ENCODE results near the gene GDPD4.

The GDPD4 gene

DNA sequence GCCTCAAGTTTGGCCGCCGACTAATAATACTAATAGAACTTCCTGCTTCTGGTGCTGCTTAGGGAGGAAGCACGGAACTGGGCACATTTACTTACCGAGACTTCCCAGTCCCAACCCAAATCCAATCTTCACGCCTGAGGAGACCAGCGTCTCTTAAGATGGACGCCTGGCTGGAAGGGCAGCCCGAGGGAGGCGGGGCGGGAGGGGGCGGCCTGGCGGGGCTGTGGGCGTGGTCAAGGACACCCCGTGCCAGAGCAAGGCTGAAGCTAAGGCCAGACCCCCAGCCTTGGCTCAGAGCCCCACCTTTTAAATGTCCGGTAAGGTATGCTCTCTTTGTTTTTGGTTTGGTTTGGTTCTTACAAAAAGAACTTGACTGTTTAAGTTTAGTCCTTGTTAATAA lies at the start of gene GDPD4:
Gene GDPD4 (minus strand): TSS at position 177 of the 400 bp plus-strand sequence. CDS start 16,549 bp downstream, outside the sequence.
- TF ChIP-seq, protein P1, sequence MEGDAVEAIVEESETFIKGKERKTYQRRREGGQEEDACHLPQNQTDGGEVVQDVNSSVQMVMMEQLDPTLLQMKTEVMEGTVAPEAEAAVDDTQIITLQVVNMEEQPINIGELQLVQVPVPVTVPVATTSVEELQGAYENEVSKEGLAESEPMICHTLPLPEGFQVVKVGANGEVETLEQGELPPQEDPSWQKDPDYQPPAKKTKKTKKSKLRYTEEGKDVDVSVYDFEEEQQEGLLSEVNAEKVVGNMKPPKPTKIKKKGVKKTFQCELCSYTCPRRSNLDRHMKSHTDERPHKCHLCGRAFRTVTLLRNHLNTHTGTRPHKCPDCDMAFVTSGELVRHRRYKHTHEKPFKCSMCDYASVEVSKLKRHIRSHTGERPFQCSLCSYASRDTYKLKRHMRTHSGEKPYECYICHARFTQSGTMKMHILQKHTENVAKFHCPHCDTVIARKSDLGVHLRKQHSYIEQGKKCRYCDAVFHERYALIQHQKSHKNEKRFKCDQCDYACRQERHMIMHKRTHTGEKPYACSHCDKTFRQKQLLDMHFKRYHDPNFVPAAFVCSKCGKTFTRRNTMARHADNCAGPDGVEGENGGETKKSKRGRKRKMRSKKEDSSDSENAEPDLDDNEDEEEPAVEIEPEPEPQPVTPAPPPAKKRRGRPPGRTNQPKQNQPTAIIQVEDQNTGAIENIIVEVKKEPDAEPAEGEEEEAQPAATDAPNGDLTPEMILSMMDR (IDR thresholded peaks at IDR 0.05; ENCODE audit: low read depth, low read length) = no peak
- no peak within 1 kb of the TSS for H3K4me3 ChIP-seq (ENCODE audit: low read depth, low read length)
- DNase-seq (ENCODE audit: low read depth) = no peak

- no peak for DNase-seq (ENCODE audit: low read depth)
- TF ChIP-seq MAX (IDR thresholded peaks at IDR 0.05; ENCODE audit: low read depth, low read length) = no peak
- TF ChIP-seq, protein P1 (IDR thresholded peaks at IDR 0.05; ENCODE audit: low read depth, low read length) = no peak
- TF ChIP-seq POLR2A (IDR thresholded peaks at IDR 0.05; ENCODE audit: extremely low read depth, insufficient read length) = no peak
- TF ChIP-seq MYC (IDR thresholded peaks at IDR 0.05; ENCODE audit: low read depth, low read length) = no peak
- no peak overlapping the region for H3K4me3 ChIP-seq (ENCODE audit: low read depth, low read length)
Observed at GRCh38 chr11:77347948-77348347, 46.5 kb upstream of the GDPD4 start.

DNA sequence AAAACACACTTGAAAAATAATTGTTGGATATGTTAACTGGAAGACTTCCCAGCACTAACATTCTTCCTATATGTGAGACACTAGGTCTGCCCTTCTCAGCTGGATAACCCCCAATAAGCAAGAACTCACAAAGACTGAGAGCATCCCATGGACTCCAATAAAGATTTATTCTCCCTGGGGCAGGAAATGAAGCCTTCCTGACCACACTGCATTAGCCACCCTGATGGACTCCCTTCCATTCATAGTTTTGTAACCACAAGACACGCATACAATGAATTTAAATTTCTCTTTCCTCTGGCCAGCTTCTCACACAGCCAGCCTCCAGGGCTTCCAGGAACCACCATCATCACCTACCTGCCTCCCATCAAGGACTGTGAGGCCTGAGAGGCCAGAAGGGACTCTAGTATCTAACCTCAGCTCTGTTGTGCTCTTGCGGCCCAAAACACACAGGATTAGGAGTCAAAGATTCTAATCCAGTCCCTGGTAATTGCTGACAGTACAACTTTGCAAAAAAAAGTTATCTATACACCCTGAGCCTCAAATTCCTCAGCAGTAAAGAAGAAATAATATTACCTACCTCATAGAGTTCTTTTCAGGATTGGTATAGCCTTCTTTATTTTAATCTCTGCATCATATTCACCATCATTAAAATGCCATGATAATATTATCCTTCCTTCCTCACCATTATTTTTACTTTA lies 45.6 kb upstream of the GDPD4 start:
- TF ChIP-seq, protein P1 (IDR thresholded peaks at IDR 0.05; ENCODE audit: low read depth, low read length) = no peak
- TF ChIP-seq MYC (IDR thresholded peaks at IDR 0.05; ENCODE audit: low read depth, low read length) = no peak
- TF ChIP-seq POLR2A (IDR thresholded peaks at IDR 0.05; ENCODE audit: extremely low read depth, insufficient read length) = no peak
- no peak for TF ChIP-seq MAX (IDR thresholded peaks at IDR 0.05; ENCODE audit: low read depth, low read length)
- DNase-seq (ENCODE audit: low read depth) = no peak
- no peak overlapping the region for H3K4me3 ChIP-seq (ENCODE audit: low read depth, low read length)

- DNase-seq (ENCODE audit: low read depth) = no peak
- TF ChIP-seq MYC (IDR thresholded peaks at IDR 0.05; ENCODE audit: low read depth, low read length) (no peak), MAX (IDR thresholded peaks at IDR 0.05; ENCODE audit: low read depth, low read length) (no peak), POLR2A (IDR thresholded peaks at IDR 0.05; ENCODE audit: extremely low read depth, insufficient read length) (no peak)
- TF ChIP-seq, protein P1 (IDR thresholded peaks at IDR 0.05; ENCODE audit: low read depth, low read length) = no peak
- no peak overlapping the region for H3K4me3 ChIP-seq (ENCODE audit: low read depth, low read length)
Observed at GRCh38 chr11:77345621-77346020, 44.1 kb upstream of the GDPD4 start.

DNA sequence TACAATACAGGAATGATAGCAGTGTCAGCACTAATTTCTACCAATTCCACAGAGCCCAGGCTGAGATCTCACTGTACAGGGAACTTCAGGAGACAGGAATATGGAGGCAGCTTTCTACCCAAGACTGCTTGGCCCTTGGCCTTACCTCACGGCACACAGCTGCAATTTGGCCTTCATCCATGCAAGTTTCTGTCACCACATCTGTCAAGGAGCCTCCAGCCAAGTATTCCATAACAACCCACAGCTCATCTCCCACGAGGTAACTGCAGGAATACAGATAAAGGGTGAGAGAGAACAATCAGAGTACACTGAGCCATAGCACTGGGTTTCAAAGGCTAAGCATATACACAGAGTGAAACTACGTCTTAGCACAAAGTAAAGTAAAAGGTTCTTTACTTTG lies 39.0 kb upstream of the GDPD4 start:
- TF ChIP-seq POLR2A (IDR thresholded peaks at IDR 0.05; ENCODE audit: extremely low read depth, insufficient read length) (no peak), MAX (IDR thresholded peaks at IDR 0.05; ENCODE audit: low read depth, low read length) (no peak), MYC (IDR thresholded peaks at IDR 0.05; ENCODE audit: low read depth, low read length) (no peak)
- TF ChIP-seq, protein P1 (IDR thresholded peaks at IDR 0.05; ENCODE audit: low read depth, low read length) = no peak
- no peak for DNase-seq (ENCODE audit: low read depth)
- no peak overlapping the region for H3K4me3 ChIP-seq (ENCODE audit: low read depth, low read length)

DNA sequence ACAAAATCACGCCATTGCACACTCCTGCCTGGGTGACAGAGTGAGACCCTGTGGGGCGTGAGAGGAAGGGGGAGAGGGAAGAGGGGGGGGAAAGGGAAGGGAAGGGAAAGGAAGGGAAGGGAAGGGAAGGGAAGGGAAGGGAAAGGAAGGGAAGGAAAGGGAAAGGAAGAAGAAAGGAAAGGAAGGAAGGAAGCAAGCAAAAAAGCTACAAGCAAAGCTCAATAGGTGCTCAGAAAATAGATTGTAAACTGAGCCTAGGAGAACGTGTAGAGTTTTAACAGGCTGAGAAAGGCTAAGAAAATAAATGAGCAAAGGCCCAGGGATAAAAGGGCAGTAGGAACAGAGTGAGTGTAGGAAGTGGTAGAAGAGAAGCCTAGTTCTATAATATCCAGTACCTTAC lies 30.8 kb upstream of the GDPD4 start:
- no peak overlapping the region for H3K4me3 ChIP-seq (ENCODE audit: low read depth, low read length)
- DNase-seq (ENCODE audit: low read depth) = no peak
- TF ChIP-seq MYC (IDR thresholded peaks at IDR 0.05; ENCODE audit: low read depth, low read length) = no peak
- TF ChIP-seq, protein P1 (IDR thresholded peaks at IDR 0.05; ENCODE audit: low read depth, low read length) = no peak
- no peak for TF ChIP-seq MAX (IDR thresholded peaks at IDR 0.05; ENCODE audit: low read depth, low read length)
- no peak for TF ChIP-seq POLR2A (IDR thresholded peaks at IDR 0.05; ENCODE audit: extremely low read depth, insufficient read length)

Data from NB4 (cell line).